GM13977 (cell line): ENCODE data around the gene CUL9.

Experiments
- DNase-seq: peaks from one replicate; pipeline ENCODE4 v3.0.0; 2012; ENCODE audit warnings: low spot score
- CTCF ChIP-seq: IDR thresholded peaks from 2 replicates; pipeline ENCODE4 v1.5.1; 2012; ENCODE audit warnings: mild to moderate bottlenecking, control low read depth; ENCODE audit not compliant: insufficient read depth; ENCODE audit errors: extremely low read depth, missing control alignments
- in situ Hi-C: fragments of 300-500 bp; cut with MboI; formaldehyde crosslinking; loops from one replicate; pipeline ENCODE4 v1.12.0; 2022; ENCODE audit warnings: low sequenced_read_pairs, low pct_unique_long_range_greater_than_20kb, mixed read lengths, inconsistent platforms; ENCODE audit not compliant: unreplicated experiment

CUL9 gene

GRCh38 chr6:43186019-43186418, 4.0 kb downstream of the CUL9 start:
- DNase-seq: no peak
- no peak for TF ChIP-seq CTCF
- in situ Hi-C loops: no loop called here

DNA sequence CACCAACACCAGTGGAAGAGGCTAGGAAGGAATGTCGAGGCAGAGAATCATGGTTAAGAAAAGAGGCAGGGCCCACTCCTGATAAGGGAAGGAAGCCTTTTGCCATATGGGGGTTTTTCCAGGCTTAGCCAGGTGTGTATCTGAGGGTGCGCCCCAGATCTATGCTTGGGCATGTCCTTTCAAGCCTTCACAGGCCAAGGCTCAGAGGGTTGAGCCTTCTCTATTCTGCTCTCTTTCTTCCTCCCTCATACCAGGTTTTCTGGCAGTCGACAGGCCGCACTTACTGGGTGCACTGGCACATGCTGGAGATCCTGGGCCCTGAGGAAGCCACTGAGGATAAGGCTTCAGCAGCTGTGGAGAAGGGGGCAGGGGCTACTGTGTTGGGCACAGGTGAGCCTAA, 4.7 kb downstream of the CUL9 start:
- no peak for DNase-seq
- in situ Hi-C loops: no loop called here
- no peak for TF ChIP-seq CTCF

- in situ Hi-C loops: no loop called here
- no peak for DNase-seq
- no peak for TF ChIP-seq CTCF
These were observed 5.8 kb downstream of the CUL9 start for GRCh38 chr6:43187821-43188220.

DNA sequence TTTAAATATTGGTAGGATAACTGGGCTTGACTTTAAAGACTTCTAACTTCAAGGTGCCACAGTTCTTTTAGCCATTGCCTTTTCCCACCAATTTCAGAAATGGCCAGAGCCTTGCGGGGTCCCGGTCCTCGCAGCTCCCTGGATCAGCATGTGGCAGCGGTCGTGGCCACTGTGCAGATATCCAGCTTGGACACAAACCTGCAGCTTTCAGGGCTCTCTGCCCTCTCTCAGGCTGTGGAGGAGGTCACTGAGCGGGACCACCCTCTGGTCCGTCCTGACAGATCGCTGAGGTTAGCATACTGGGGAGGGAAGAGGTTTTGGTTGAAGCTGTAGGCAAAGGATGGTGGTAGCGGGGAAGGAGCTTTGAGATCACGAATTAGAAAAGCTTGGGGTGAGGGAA, 6.4 kb downstream of the CUL9 start:
- no peak for DNase-seq
- in situ Hi-C loops: no loop called here
- no peak for TF ChIP-seq CTCF

- DNase-seq: no peak
- TF ChIP-seq CTCF: no peak
- in situ Hi-C loops: no loop called here
These were observed 7.8 kb downstream of the CUL9 start for GRCh38 chr6:43189776-43190304.

DNA sequence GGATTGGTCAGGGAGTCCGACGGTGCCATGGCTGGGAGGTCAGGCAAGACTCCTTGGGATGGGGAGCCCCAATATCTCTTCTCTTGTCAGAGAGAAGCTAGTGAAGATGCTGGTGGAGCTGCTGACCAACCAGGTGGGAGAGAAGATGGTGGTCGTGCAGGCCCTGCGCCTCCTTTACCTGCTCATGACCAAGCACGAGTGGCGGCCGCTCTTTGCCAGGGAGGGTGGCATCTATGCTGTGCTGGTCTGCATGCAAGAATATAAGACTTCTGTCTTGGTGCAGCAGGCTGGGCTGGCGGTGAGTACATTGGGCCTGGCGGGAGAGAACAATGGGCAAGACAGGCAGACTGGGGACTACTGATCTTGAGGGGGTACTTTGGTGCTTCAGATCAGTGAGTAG, 10.9 kb downstream of the CUL9 start:
- TF ChIP-seq CTCF: no peak
- no peak for DNase-seq
- in situ Hi-C loops: no loop called here

DNA sequence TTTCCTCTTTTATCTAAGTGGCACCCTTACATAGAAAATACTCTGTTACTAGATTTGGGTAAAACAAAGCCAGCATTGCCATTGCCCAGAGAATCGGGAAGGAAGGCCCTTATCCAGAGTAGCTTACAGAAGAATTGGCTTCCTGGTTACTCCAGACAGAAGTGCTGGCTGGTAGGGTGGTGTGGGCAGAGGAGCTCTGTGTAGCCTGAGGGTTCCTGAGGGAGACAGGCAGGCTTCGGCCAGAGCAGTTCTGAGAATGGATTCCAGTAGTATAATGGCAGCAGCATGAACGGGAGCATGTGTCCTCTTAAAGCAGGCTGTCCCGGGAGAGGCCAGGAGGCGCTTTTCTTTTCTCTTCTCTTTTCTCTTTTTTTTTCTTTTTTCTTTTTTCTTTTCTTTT, 11.9 kb downstream of the CUL9 start:
- no peak for DNase-seq
- TF ChIP-seq CTCF: no peak
- in situ Hi-C loops: no loop called here
